ENCODE data around the gene CD6. TPM values are rescaled to one million over a fixed set of nuclear protein-coding genes. Genes with fewer than 3 reads are reported as not detected.

The CD6 gene
- polyA plus RNA-seq, 1 donor (not counting 4 experiments of a cell fraction or from before 2014, with no cell fraction given): 0.03 TPM

GRCh38 chr11:61011950-61012736 lies 40.7 kb downstream of the CD6 start:
- H3K9me3 ChIP-seq (ENCODE audit: control insufficient read depth, low read depth, low read length): no peaks in the 10 kb centered on the region
- DNase-seq (ENCODE audit: low read depth, low spot score) (no peak), FAIRE-seq (no peak)
- dilution Hi-C loops (cut with MboI; ENCODE audit: extremely low pct_ligation_motif_present, low sequenced_read_pairs): no loop called here
- TF ChIP-seq CTCF (optimal IDR thresholded peaks at IDR 0.05 in 1 of 3, IDR thresholded peaks at IDR 0.05 in 1 of 3, conservative IDR thresholded peaks at IDR 0.05 in 1 of 3; ENCODE audit: extremely low read depth in 1 of 3, insufficient read depth in 2 of 3, low read length in 3 of 3): no peak
- no peak for TF ChIP-seq EZH2 (IDR thresholded peaks at IDR 0.05; ENCODE audit: low read length)
- H4K20me1 ChIP-seq (ENCODE audit: control insufficient read depth, extremely low read depth, insufficient read depth, low read length): no peaks in the 10 kb centered on the region
- H3K4me1 ChIP-seq (ENCODE audit: control insufficient read depth, extremely low read depth, insufficient read depth, low read length): peaks cover 5% of the 10 kb centered on the region
- no peak overlapping the region for H3K27ac ChIP-seq (ENCODE audit: control insufficient read depth, insufficient read depth, low read length)
- no peaks in the 10 kb centered on the region for H3K79me2 ChIP-seq (ENCODE audit: control insufficient read depth, insufficient read depth, low read length)
- H3K27me3 ChIP-seq (ENCODE audit: control insufficient read depth, extremely low read depth, insufficient read depth, low read length): peaks cover 38% of the 10 kb centered on the region
- H3K9me1 ChIP-seq (ENCODE audit: control insufficient read depth, extremely low read depth, insufficient read depth, low read length): no peaks in the 10 kb centered on the region
- H3K4me3 ChIP-seq (ENCODE audit: control insufficient read depth in 2 of 3, extremely low read depth in 1 of 3, insufficient read depth in 2 of 3, low read depth in 1 of 3, low read length in 3 of 3): no peak overlapping the region
- H3K36me3 ChIP-seq (ENCODE audit: control insufficient read depth in 2 of 2, extremely low read depth in 1 of 2, insufficient read depth in 2 of 2, low read length in 2 of 2): no peaks in the 10 kb centered on the region
- no peak overlapping the region for H3K4me2 ChIP-seq (ENCODE audit: control insufficient read depth, extremely low read depth, insufficient read depth, low read depth, low read length)
- H2AFZ ChIP-seq (ENCODE audit: control insufficient read depth, low read length): no peak overlapping the region
- H3K9ac ChIP-seq (ENCODE audit: control insufficient read depth, extremely low read depth, insufficient read depth, low read length): no peak overlapping the region

GRCh38 chr11:61012737-61013215 lies 41.3 kb downstream of the CD6 start:
- no peaks in the 10 kb centered on the region for H3K36me3 ChIP-seq (ENCODE audit: control insufficient read depth in 2 of 2, extremely low read depth in 1 of 2, insufficient read depth in 2 of 2, low read length in 2 of 2)
- no peaks in the 10 kb centered on the region for H3K79me2 ChIP-seq (ENCODE audit: control insufficient read depth, insufficient read depth, low read length)
- H3K4me1 ChIP-seq (ENCODE audit: control insufficient read depth, extremely low read depth, insufficient read depth, low read length): peaks cover 2% of the 10 kb centered on the region
- H3K9me1 ChIP-seq (ENCODE audit: control insufficient read depth, extremely low read depth, insufficient read depth, low read length): no peaks in the 10 kb centered on the region
- no peak for TF ChIP-seq CTCF (optimal IDR thresholded peaks at IDR 0.05 in 1 of 3, IDR thresholded peaks at IDR 0.05 in 1 of 3, conservative IDR thresholded peaks at IDR 0.05 in 1 of 3; ENCODE audit: extremely low read depth in 1 of 3, insufficient read depth in 2 of 3, low read length in 3 of 3)
- no peak for TF ChIP-seq EZH2 (IDR thresholded peaks at IDR 0.05; ENCODE audit: low read length)
- H3K9me3 ChIP-seq (ENCODE audit: control insufficient read depth, low read depth, low read length): no peaks in the 10 kb centered on the region
- H3K4me3 ChIP-seq (ENCODE audit: control insufficient read depth in 2 of 3, extremely low read depth in 1 of 3, insufficient read depth in 2 of 3, low read depth in 1 of 3, low read length in 3 of 3): no peak overlapping the region
- no peaks in the 10 kb centered on the region for H4K20me1 ChIP-seq (ENCODE audit: control insufficient read depth, extremely low read depth, insufficient read depth, low read length)
- H3K9ac ChIP-seq (ENCODE audit: control insufficient read depth, extremely low read depth, insufficient read depth, low read length): no peak overlapping the region
- no peak overlapping the region for H3K4me2 ChIP-seq (ENCODE audit: control insufficient read depth, extremely low read depth, insufficient read depth, low read depth, low read length)
- FAIRE-seq (no peak), DNase-seq (ENCODE audit: low read depth, low spot score) (no peak)
- no peak overlapping the region for H2AFZ ChIP-seq (ENCODE audit: control insufficient read depth, low read length)
- peaks cover 43% of the 10 kb centered on the region for H3K27me3 ChIP-seq (ENCODE audit: control insufficient read depth, extremely low read depth, insufficient read depth, low read length)
- dilution Hi-C loops (cut with MboI; ENCODE audit: extremely low pct_ligation_motif_present, low sequenced_read_pairs): no loop called here
- no peak overlapping the region for H3K27ac ChIP-seq (ENCODE audit: control insufficient read depth, insufficient read depth, low read length)

Measured in keratinocyte (primary cell).